Measurements from ENCODE around the gene KHSRP.

KHSRP gene

GRCh38 chr19:6392221-6393073, 32.2 kb downstream of the KHSRP start:
- no peak for DNase-seq

GRCh38 chr19:6387372-6387771, 37.2 kb downstream of the KHSRP start:
- no peak for DNase-seq

GRCh38 chr19:6384381-6384780, 40.2 kb downstream of the KHSRP start:
- no peak for DNase-seq

GRCh38 chr19:6383188-6383587, 41.4 kb downstream of the KHSRP start:
- DNase-seq: no peak

DNA sequence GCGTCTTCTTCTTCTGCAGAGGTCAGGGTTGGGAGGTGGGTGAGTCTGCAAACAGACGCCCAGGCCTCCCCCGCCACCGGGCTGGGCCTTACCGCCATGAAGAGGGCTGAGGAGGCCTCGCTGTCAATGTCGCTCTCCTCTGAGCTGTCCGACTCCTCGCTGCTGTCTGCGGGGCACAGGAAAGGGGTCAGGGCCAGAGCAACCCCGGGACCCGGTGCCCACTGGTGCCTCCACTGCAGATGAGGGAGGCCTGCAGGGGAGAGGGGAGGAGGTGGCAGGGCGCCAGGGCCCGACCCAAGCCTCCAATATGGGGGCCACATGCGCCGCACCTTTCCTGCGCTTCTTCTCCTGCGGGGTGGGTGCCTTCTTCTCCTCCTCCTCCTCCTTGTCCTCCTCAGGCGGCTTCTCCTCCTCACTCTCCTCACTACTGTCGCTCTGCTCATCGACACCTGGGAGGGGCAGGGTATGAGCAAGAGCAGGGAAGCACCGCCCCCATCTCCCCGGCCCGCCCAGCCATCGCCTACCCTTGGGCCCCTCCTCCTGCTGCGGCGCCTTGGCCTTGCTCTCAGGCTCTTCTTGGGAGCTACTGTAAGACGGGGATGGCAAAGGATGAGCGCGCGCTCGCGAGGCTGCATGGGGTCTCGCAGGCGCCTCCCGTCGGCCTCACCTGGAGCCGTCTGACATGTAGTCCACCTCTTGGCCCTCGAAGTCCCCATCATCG, 43.4 kb downstream of the KHSRP start:
- no peak for DNase-seq

DNA sequence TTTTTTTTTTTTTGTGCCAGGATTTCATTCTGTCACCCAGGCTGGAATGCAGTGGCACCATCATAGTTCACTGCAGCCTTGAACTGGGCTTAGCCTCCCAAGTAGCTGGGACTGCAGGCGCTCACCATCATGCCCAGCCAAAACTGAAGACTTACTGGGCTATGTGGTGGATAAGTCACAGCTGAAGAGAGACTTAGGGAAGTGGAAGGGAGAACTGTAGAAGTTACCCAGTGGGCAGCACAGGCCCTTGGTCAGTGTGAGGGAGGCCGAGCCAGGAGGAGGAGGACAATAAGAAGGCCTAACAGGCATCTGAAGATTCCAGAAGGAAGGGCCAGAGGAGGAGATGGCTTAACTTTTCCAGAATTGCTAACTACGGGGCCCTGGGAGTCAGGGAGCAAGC, 44.9 kb downstream of the KHSRP start:
- no peak for DNase-seq

- DNase-seq: no peak
Measured at GRCh38 chr19:6378486-6378885, 46.1 kb downstream of the KHSRP start.

- no peak for DNase-seq
Measured at GRCh38 chr19:6378041-6378440, 46.6 kb downstream of the KHSRP start.

DNA sequence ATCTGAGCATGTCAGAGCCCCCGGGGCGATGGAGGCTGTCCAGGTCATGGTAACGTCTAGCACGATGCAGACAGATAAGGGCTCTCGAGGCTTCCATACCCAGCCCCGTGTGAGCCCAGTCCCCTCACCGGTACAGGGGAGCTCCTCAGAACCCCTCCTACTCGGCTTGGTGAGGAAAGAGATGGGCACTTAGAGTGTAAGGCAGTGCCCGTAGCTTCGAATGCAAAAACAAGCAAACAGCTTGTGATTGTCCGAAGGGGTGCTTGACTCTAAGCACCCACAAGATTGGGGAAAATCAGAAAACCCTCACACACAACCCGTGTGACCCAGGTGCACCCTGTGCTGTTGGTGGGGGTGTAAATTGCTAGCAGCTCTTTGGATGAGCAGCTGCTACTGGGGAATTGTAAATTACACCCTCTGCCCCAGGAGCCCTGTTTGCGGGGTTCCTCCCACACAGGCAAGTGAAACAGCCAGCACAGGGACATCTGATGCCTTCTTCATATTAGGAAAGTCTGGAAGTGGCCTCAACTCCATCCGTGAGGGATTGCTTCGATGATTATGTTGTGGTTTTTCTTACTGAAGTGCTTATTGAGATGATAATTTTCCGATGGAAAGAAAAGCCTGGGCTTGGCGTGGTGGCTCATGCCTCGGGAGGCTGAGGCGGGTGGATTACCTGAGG, 48.0 kb downstream of the KHSRP start:
- no peak for DNase-seq

DNA sequence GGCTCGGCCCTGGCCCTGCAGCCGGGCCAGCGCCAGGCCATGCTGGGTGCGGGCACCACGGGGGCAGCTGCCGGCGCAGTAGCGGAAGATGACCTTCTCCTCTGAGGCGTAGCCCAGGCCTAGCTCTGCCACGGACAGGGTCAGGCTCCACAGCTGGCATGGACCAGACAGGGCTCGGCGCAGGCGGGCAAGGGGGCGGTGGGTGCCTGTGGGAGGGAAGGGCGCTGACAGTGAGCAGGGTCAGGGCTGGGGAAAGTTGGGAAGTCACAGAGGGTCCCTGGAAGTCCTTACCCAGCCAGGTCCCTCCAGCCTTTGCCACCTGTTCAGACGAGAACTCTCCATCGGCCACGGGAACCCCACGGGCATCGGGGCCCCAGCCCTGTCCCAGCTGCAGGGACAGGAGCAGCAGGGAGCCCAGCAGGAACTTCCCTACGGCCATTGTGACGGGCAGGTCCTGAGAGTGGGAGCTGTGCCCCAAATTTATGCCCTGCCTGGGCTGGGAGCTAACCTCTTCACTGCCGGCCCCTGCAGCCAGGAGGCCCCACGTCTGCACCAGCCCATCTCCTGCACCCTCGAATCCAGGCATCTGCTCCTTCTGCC, 49.1 kb downstream of the KHSRP start, which contains the start of gene PSPN:
Gene PSPN, minus strand, starts transcription at position 523 of the 600 bp plus-strand sequence. Its CDS starts 84 bp downstream, at position 439.
- no peak for DNase-seq

GRCh38 chr19:6374711-6375410, 49.8 kb downstream of the KHSRP start:
- no peak for DNase-seq

- no peak for DNase-seq
Measured at GRCh38 chr19:6374161-6374709, 50.4 kb downstream of the KHSRP start.

DNA sequence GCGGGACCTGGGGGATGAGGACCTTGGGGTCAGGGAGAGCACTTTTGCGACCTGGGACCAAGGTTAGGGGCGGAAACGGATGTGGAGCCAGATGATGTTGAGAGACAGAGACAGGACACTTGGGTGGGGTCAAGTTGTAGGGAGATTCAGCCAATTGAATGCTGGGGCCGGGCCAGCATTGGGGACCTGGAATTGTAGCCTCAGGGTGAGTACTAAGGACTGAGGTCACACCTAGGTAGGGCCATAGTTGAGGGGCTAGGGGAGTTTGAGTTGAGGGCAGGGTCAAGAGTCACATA, 50.9 kb downstream of the KHSRP start:
- DNase-seq: no peak

DNA sequence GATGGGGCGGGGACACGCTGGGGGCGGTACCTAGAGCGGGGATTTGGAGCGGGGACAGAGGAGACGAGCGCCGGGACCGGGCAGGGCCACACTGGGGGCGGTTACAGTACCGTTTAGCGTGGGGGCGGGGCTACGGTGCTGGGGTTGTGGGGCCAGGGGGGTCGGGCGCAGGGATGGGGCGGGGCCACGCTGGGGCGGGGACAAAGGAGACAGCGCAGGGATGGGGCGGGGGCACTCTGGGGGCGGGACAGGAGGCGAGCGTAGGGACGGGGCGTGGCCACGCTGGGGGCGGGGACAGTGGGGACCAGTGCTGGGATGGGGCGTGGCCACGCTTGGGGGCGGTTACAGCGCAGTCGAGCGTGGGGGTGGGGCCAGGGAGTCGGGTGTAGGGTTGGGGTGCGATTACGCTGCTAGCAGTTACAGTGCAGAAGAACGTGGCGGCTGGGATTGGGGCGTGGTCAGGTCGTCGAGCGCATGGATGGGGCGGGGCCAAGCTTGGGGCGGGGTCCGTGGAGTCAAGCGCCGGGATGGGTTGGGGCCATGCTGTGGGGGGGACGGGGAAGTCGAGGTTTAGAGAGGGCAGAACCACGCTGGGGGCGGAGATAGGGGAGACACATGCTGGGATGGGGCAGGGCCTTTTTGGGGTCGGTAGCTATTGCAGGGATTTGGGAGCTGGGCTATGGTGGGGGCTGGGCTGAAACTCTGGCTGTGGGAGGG, 51.4 kb downstream of the KHSRP start:
- DNase-seq: peak; percentile 99

DNA sequence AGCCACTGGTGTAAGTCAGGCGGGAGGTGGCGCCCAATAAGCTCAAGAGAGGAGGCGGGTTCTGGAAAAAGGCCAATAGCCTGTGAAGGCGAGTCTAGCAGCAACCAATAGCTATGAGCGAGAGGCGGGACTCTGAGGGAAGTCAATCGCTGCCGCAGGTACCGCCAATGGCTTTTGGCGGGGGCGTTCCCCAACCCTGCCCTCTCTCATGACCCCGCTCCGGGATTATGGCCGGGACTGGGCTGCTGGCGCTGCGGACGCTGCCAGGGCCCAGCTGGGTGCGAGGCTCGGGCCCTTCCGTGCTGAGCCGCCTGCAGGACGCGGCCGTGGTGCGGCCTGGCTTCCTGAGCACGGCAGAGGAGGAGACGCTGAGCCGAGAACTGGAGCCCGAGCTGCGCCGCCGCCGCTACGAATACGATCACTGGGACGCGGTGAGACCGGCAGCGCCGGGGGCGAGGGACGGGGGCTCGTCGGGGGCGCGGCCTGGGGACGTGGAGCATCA, 52.0 kb downstream of the KHSRP start, which contains the start of gene ALKBH7:
Gene ALKBH7, plus strand, starts transcription at position 201 of the 502 bp plus-strand sequence. Its CDS starts 27 bp downstream, at position 228.
- peak; percentile 96 for DNase-seq

DNA sequence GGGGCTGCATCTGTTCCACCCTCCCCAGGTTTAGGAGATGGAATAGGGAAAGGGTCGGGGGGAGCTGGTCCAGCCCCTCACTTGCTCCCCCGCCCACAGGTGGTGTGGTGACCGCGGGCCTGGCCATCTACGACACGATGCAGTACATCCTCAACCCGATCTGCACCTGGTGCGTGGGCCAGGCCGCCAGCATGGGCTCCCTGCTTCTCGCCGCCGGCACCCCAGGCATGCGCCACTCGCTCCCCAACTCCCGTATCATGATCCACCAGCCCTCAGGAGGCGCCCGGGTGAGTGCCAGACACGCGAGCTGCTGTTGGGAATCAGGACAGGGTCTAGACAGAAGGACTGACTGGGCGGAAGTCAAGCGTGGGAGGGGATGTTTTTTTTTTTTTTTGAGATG, 60.3 kb downstream of the KHSRP start:
- DNase-seq: no peak
